GM21825 (cell line): Measurements from ENCODE around the gene AK6.
A peak's percentile ranks its signal among the peaks of the same experiment; 100 is the strongest.
"Not testable (repeated sequence)": the region's sequence is repeated elsewhere in the genome, so short reads cannot be mapped to it uniquely, and the experiment has no call there.

Experiments
- ATAC-seq: cut with Tn5 transposase; IDR thresholded peaks from one replicate; pipeline ENCODE4 v1.9.1; 2021; ENCODE audit warnings: mild to moderate bottlenecking, moderate library complexity; ENCODE audit not compliant: unreplicated experiment

Gene AK6

DNA sequence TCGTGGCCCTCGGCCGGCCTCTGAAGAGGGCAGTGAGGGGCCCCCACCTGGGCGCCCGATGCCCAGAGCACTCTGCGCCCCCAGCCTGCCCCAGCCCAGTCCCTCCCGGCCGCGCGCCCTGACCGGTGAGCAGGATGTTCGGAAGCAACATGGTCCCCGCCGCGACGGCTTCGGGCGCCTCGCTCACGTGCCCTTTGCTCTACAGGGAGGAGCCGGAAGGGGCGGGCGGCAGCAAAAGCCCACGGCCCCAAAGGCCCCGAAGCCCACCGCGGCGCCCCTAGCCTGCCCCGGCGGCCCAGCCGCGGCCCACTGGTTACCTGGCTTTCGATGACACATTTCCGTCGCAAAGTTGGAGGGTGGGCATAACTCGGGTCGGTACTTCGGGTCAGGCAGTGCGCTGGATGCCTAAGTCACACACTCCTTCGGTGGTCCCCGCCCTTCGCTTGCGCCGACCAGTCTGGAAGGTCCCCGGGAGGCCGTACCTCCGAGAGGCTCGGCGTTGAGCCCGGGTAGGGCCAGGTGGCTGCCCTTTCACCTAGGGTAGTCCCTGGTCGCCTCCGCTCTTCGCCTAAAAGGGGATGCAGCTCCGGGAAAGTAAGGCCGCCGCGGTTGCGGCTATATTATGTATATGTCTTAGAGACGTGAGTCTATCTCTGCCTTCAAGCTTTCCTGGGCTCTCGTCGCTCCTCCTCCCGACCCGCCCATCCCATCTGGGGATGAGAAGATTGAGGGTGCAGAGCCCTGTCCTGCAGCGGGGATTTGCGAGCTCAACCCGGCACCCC is at the start of gene AK6, which contains the start of the genes RAD17 and TAF9:
Gene AK6 (minus strand): TSS at position 181 of the 782 bp plus-strand sequence. CDS start 30 bp downstream, at position 151.
Gene RAD17 (plus strand): TSS at position 479 of the 782 bp plus-strand sequence. CDS start 2,391 bp downstream, outside the sequence.
Gene TAF9 (minus strand): TSS at position 181 of the 782 bp plus-strand sequence. CDS start 3,783 bp downstream, outside the sequence.
- ATAC-seq, result peak; percentile 89

DNA sequence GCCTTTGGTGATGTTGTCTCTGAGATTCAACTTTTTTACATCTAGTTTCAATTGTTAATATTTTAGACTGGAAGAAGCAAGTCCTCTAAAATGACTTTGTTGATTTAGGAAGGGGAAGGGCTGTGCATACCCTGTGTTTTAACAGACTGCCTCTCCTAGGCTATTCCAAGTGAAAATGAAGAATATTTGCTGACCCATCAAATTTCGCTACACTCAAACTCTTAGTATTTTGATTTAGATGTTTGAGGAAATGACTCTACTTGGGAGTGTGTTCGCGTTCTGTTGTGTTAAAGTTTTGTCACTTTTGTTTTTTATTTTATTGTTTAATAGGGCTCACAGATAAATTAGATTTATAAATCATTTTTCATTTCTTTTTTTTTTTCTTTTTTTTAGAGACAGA is 49.2 kb upstream of the AK6 start:
- ATAC-seq, result no peak

- ATAC-seq, result no peak
These were observed 47.4 kb upstream of the AK6 start for GRCh38 chr5:69416699-69417098.

DNA sequence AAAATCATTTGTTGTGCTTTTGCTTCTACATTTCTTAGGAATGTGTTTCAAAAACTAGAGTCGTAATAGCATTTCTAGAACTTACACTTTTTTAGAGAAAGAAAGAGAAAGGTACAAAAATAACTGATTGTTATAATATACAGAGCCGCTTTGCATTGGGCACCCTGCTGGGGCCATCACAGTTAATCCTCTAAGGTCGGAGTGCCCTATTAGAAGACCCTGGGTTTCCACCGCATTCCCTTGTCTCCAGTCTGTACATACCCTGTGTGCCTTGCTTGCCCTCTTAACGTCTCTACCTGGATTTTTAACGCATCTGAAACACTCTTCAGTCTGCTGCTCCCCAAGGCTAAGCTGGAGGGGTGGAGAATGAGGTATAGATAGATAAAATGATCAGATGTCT is 46.9 kb upstream of the AK6 start:
- ATAC-seq, result no peak

GRCh38 chr5:69415584-69415958 is 46.3 kb upstream of the AK6 start:
- ATAC-seq, result no peak

- ATAC-seq, result peak; percentile 72
These were observed 45.7 kb upstream of the AK6 start, which contains the start of gene MARVELD2 for GRCh38 chr5:69414885-69415583. MARVELD2 (plus strand) TSS chr5:69415116; CDS start chr5:69419386, 4,270 bp downstream.

DNA sequence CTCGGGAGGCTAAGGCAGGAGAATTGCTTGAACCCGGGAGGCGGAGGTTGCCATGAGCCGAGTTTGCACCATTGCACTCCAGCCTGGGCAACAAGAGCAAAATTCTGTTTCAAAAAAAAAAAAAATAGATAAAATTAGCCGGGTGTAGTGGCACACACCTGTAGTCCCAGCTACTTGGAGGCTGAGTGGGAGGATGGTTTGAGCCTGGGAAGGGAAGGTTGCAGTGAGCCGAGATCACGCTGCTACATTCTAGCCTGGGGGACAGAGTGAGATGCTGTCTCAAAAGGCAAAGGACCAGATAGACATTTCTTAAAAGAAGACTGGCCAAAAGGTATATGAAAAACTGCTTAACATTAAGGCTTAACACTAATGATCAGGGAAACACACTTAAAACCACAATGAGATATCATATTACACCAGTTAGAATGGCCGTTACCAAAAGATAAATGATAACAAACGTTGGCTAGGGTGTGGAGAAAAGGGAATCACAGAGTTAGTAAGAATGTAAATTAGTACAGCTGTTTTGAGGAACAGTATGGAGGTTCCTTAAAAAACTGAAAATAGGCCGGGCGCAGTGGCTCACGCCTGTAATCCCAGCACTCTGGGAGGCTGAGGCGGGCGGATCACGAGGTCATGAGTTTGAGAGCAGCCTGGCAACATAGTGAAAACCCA is 35.5 kb upstream of the AK6 start:
- no peak for ATAC-seq

DNA sequence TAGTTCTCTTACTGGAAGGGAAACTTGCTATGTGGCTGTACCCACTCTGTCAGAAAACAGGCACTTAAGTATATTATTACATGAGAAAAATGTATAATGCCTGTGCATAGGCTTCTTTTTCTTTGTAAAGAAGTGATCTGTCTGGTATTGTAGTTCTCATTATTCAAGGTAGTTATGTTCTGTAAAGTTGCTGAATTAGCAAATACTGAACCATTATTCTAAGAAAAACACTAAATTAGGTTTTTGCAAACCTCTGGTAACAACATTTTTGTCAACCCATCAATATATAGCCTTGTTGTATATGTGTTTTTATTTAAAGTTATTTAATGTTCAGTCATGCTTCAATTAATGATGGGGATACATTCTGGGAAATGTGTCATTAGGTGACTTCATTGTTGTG is 9.1 kb upstream of the AK6 start:
- no peak for ATAC-seq

GRCh38 chr5:69374911-69375446 is 5.7 kb upstream of the AK6 start:
- ATAC-seq, result peak; percentile 55

DNA sequence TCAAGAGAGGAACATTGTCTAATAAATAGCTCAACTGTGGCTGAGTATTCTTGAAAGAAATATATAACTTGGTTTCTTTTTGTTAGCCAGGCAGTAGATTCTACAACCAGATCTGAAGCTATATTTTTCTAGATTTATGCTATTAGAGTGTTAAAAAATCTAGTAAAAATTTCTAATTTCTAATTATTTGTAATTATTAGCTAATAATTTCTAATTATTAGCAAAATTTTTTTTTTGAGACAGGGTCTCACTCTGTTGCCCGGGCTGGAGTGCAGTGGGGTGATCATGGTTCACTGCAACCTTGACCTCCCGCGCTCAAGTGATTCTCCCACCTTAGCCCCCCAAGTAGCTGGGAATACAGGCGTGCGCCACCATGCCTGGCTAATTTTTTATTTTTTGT is 3.1 kb upstream of the AK6 start:
- no peak for ATAC-seq

- not testable (repeated sequence) for ATAC-seq
These were observed 1.0 kb upstream of the AK6 start for GRCh38 chr5:69370335-69370734.

- ATAC-seq, result peak; percentile 29
These were observed 621 bp downstream of the AK6 start for GRCh38 chr5:69368458-69369339.

- no peak for ATAC-seq
These were observed 1.5 kb downstream of the AK6 start for GRCh38 chr5:69367697-69368279.

DNA sequence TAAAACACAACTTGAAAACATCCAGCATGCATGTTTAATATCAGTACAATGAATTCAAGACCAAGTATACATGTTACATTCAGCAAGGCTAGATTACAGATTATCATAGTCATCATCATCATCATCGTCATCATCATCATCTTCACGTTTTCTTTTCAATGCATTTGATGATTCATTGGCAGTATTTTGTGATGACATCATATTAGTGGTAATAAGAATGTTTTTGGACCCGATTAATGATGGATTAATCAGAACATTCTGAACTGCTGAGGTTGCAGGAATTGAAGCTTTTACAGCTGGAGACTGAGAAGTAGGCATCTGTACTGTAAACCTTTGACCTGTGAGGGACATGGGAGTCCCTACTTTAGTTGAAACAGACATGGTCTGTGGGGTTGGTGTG is 4.5 kb downstream of the AK6 start:
- ATAC-seq, result no peak

DNA sequence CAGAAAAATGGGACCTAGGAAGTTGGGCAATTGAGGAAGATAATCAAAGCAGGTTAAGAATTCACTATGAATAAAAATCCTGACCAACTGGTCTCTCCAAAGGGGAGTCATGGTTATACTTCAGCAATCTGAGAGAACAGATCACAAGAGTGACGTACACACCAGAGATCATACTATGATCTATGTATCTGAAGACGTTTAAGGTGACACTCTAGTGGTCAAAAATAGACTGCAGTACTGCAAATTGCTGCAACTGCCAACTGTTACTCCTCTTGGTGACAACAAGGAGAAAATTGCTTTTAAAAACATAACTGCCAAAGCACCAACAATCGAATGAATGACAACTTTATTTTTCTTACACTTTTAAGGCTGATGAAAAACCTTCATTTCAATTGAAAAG is 4.9 kb downstream of the AK6 start:
- no peak for ATAC-seq

GRCh38 chr5:69360442-69360841 is 8.9 kb downstream of the AK6 start:
- ATAC-seq, result no peak

- ATAC-seq, result no peak
These were observed 9.6 kb downstream of the AK6 start for GRCh38 chr5:69359699-69360098.

GRCh38 chr5:69350664-69351063 is 18.7 kb downstream of the AK6 start:
- ATAC-seq, result no peak

- no peak for ATAC-seq
These were observed 26.2 kb downstream of the AK6 start for GRCh38 chr5:69343083-69343482.
